A673 (cell line): ENCODE measurements around the gene PPP1R12C. TPM values are rescaled to one million over a fixed set of nuclear protein-coding genes. Genes with fewer than 3 reads are reported as not detected.
A peak's percentile ranks its signal among the peaks of the same experiment; 100 is the strongest.

Experiments
- BruUV-seq: library from RNA; stranded (reverse); fragments of 400-500 nt; replicated peaks from 2 replicates; lab custom pipeline; 2021; lab: Mats Ljungman, UMichigan
- CTCF ChIA-PET: fragments of 300-600 bp; sonication (Branson Sonifier 250); formaldehyde crosslinking; loops from one replicate; lab custom pipeline; 2022; ENCODE audit warnings: antibody characterized with exemption; lab: Charles Lee
- POLR2A ChIA-PET: fragments of 300-600 bp; sonication (Branson Sonifier 250); formaldehyde crosslinking; loops from one replicate; lab custom pipeline; 2022; ENCODE audit warnings: antibody characterized with exemption; ENCODE audit not compliant: low non-redundant PET; lab: Charles Lee
- DNase-seq: peaks from one replicate; pipeline ENCODE4 v3.0.0-alpha.2; 2015; ENCODE audit warnings: low spot score
- H3K27ac ChIP-seq: fragments of 200-600 bp; sonication (generic); 2 replicates; pipeline ENCODE4 v1.5.1; 2016; ENCODE audit warnings: mixed run types, low read depth, mild to moderate bottlenecking, mixed read lengths, antibody characterized with exemption, low read length; ENCODE audit not compliant: poor library complexity, severe bottlenecking
- H3K27me3 ChIP-seq: fragments of 200-600 bp; sonication (generic); replicated peaks from 2 replicates; pipeline ENCODE4 v1.6.1; 2017; ENCODE audit warnings: mixed run types, low read depth, mild to moderate bottlenecking, mixed read lengths, antibody characterized with exemption, low read length; ENCODE audit not compliant: insufficient read depth, poor library complexity
- H3K36me3 ChIP-seq: fragments of 200-600 bp; sonication (generic); 2 replicates; pipeline ENCODE4 v1.6.1; 2016; ENCODE audit warnings: mixed run types, mild to moderate bottlenecking, mixed read lengths, antibody characterized with exemption, low read length; ENCODE audit not compliant: insufficient read depth, poor library complexity, severe bottlenecking
- H3K4me1 ChIP-seq: fragments of 200-600 bp; sonication (generic); 2 replicates; pipeline ENCODE4 v1.6.1; 2017; ENCODE audit warnings: mixed run types, mild to moderate bottlenecking, mixed read lengths, antibody characterized with exemption, low read length; ENCODE audit not compliant: insufficient read depth, poor library complexity, severe bottlenecking
- H3K4me3 ChIP-seq: fragments of 200-600 bp; sonication (generic); 2 replicates; pipeline ENCODE4 v1.5.1; 2016; ENCODE audit warnings: low read depth, mixed run types, mild to moderate bottlenecking, mixed read lengths, low read length; ENCODE audit not compliant: poor library complexity, severe bottlenecking
- H3K9me3 ChIP-seq: fragments of 200-600 bp; sonication (generic); 2 replicates; pipeline ENCODE4 v1.6.1; 2016; ENCODE audit warnings: mixed run types, low read depth, mild to moderate bottlenecking, mixed read lengths, antibody characterized with exemption, low read length; ENCODE audit not compliant: poor library complexity, severe bottlenecking
- EZH2 ChIP-seq: fragments of 200-600 bp; sonication (generic); IDR thresholded peaks from 2 replicates; pipeline ENCODE4 v1.6.1; 2017; ENCODE audit warnings: borderline replicate concordance, low read depth, mild to moderate bottlenecking, mixed read lengths, antibody characterized with exemption, low read length; ENCODE audit not compliant: poor library complexity, severe bottlenecking
- intact Hi-C: fragments of 100-400 bp; cut with micrococcal nuclease; formaldehyde crosslinking; loops from one replicate; pipeline ENCODE4 v1.10.0; 2022; ENCODE audit not compliant: unreplicated experiment
- total RNA-seq: library from RNA; stranded (reverse); gene quantifications from 2 replicates; pipeline ENCODE4 v1.2.3, GENCODE V29; 2021
- TF ChIP-seq, protein P1 (sequence below): fragments of 300-800, 200-600 bp; sonication (generic); conservative IDR thresholded peaks from 2 replicates; pipeline ENCODE4 v1.5.1; 2017; ENCODE audit warnings: low read depth, mild to moderate bottlenecking, antibody characterized with exemption, low read length, moderate library complexity, mixed read lengths

Gene PPP1R12C
- total RNA-seq, 1 experiment from 2014 or later: 94.6 TPM

DNA sequence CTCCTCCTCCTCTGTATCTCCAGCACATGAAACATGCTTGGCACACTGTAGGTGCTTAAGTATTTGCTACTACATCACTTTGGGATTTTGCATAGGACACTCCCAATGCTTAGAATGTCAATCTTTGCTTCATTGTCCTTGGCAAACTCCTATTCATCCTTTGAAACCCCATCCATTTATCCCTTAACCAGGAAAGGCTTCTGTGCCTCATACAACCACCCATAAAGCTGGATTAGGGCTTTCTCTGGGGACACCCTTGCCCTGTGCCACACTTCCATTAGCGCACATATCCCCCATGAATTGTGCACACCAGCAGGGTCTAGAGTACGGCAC, 47.6 kb downstream of the PPP1R12C start:
- Histone ChIP-seq H3K4me1 (peaks cover 5% of the 10 kb centered on the region), H3K4me3 (no peak overlapping the region), H3K36me3 (no peaks in the 10 kb centered on the region), H3K9me3 (no peaks in the 10 kb centered on the region), H3K27ac (no peak overlapping the region), H3K27me3 (peaks cover 27% of the 10 kb centered on the region)
- intact Hi-C loops: no loop called here
- TF ChIP-seq EZH2: no peak
- TF ChIP-seq, protein P1, sequence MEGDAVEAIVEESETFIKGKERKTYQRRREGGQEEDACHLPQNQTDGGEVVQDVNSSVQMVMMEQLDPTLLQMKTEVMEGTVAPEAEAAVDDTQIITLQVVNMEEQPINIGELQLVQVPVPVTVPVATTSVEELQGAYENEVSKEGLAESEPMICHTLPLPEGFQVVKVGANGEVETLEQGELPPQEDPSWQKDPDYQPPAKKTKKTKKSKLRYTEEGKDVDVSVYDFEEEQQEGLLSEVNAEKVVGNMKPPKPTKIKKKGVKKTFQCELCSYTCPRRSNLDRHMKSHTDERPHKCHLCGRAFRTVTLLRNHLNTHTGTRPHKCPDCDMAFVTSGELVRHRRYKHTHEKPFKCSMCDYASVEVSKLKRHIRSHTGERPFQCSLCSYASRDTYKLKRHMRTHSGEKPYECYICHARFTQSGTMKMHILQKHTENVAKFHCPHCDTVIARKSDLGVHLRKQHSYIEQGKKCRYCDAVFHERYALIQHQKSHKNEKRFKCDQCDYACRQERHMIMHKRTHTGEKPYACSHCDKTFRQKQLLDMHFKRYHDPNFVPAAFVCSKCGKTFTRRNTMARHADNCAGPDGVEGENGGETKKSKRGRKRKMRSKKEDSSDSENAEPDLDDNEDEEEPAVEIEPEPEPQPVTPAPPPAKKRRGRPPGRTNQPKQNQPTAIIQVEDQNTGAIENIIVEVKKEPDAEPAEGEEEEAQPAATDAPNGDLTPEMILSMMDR: no peak
- CTCF ChIA-PET: no interaction called here
- no peak for DNase-seq
- BruUV-seq: no TSS peak
- POLR2A ChIA-PET: no interaction called here

DNA sequence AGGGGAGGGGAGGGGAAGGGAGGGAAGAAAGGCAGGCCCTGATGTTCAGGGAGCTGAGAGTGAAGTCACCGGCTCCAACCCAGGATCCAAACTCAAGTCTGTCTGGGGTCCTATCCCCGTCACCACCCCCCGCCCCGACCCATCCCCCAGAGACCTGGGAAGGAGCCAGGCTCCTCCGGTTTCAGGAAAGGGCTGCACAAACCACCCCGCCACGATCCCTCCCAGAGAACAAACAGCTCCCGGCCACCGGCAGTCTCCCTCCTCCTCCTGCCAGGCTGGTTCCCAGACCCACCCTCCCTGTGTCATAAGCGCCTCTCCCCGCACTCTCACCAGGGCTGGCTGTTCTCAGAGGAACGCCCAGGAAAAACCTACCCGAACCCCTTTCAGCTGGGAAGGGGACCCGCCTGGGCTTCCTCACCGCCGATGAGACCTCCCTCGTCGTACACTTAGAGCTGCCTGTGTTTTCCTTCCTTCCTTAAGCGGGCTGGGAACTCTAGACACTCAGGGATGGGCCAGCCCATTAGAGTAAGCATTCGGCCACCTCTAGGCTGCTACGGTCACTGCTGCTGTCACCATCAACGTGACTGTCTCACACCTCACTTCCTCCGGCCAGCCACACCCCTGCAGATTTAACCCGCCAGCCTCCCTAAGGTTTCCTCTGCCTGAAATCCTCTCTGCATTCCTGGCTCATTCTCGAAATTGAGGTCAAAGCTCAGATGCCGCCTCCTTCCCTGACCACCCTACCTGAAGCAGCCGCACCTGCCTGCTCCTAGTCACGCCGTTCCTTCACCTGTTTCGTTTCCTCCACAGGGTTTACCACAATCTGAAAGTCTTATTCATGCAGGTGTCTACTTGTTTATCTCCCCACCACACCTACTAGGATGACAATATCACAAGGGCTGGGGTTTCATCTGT, 48.2 kb downstream of the PPP1R12C start:
- peak; percentile 58 for DNase-seq
- TF ChIP-seq, protein P1: no peak
- no peak for TF ChIP-seq EZH2
- no peaks in the 10 kb centered on the region for H3K36me3 ChIP-seq
- H3K27me3 ChIP-seq: peaks cover 27% of the 10 kb centered on the region
- intact Hi-C loops: no loop called here
- H3K9me3 ChIP-seq: no peaks in the 10 kb centered on the region
- H3K4me1 ChIP-seq: peaks cover 5% of the 10 kb centered on the region
- no peak overlapping the region for H3K27ac ChIP-seq
- peak overlapping the region; percentile 4 for H3K4me3 ChIP-seq
- ChIA-PET CTCF (interaction anchor here (0.5 kb wide), 1 partner anchor 1184 kb away, joined by 5 read pairs; no protein-coding TSS in a partner anchor), POLR2A (interaction anchor here (0.6 kb wide), 1 partner anchor 338 kb away, joined by 3 read pairs; no protein-coding TSS in a partner anchor)
- no TSS peak for BruUV-seq

DNA sequence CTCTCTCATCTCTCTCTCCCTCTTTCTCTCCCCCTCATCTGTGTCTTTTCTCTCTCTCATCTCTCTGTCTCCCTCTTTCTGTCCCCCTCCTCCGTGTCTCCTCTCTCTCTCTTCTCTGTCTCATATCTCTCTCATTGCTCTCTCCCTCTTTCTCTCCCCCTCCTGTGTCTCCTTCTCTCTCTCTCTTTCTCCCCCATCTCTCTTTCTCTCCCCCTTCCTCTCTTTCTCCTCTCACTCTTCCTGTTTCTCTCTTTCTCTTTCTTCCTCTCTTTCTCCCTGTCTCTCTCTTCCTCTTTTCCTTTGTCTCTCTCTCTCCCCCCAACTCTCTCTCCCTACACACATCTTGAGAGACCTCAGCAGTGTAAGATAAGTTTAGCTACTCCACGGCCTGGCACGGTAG, 49.6 kb downstream of the PPP1R12C start:
- H3K27ac ChIP-seq: no peak overlapping the region
- TF ChIP-seq EZH2: no peak
- TF ChIP-seq, protein P1: no peak
- no peaks in the 10 kb centered on the region for H3K36me3 ChIP-seq
- no peak overlapping the region for H3K4me3 ChIP-seq
- H3K9me3 ChIP-seq: no peaks in the 10 kb centered on the region
- no TSS peak for BruUV-seq
- DNase-seq: no peak
- ChIA-PET POLR2A (interaction anchor here (0.6 kb wide), 1 partner anchor 326 kb away, joined by 8 read pairs; no protein-coding TSS in a partner anchor), CTCF (interaction anchor here (0.5 kb wide), 1 partner anchor 78 kb away, joined by 8 read pairs; no protein-coding TSS in a partner anchor)
- H3K27me3 ChIP-seq: peaks cover 27% of the 10 kb centered on the region
- intact Hi-C loops: no loop called here
- H3K4me1 ChIP-seq: peaks cover 5% of the 10 kb centered on the region
